Measurements from ENCODE around the gene MAP3K21. TPM values are rescaled to one million over a fixed set of nuclear protein-coding genes. Genes with fewer than 3 reads are reported as not detected.

Gene MAP3K21
- total RNA-seq, result 0.80 and 1.4 TPM in 2 replicates

GRCh38 chr1:233327651-233328141, at the start of gene MAP3K21:
MAP3K21 (plus strand) TSS chr1:233327724; CDS start chr1:233328029, 305 bp downstream.

GRCh38 chr1:233295237-233295974, 32.1 kb upstream of the MAP3K21 start, which contains the start of gene PCNX2:
PCNX2 (minus strand) TSS chr1:233295725; CDS start chr1:233295478, 247 bp downstream.

Other genes with a start within 250 kb of the MAP3K21 start
- gene PCNX2, start 32.0 kb upstream of the MAP3K21 start, total RNA-seq, result 6.3 and 9.1 TPM in 2 replicates

Data from thoracic aorta endothelial cell (primary cell).